GM20431 (cell line): ENCODE data around the gene MAPK8.

Source experiments
- in situ Hi-C: fragments of 300-500 bp; cut with MseI, MboI; formaldehyde crosslinking; loops from one replicate; pipeline ENCODE4 v1.15.0; 2020; ENCODE audit warnings: low sequenced_read_pairs; ENCODE audit not compliant: unreplicated experiment

The MAPK8 gene

GRCh38 chr10:48455392-48456151 is 149.1 kb downstream of the MAPK8 start:
- in situ Hi-C loops = no loop called here

- in situ Hi-C loops = no loop called here
Observed at GRCh38 chr10:48456361-48456804, 149.9 kb downstream of the MAPK8 start.

- in situ Hi-C loops = no loop called here
Observed at GRCh38 chr10:48456808-48457761, 150.6 kb downstream of the MAPK8 start.

- in situ Hi-C loops = no loop called here
Observed at GRCh38 chr10:48457949-48458661, 151.6 kb downstream of the MAPK8 start.

- in situ Hi-C loops = no loop called here
Observed at GRCh38 chr10:48458662-48459048, 152.2 kb downstream of the MAPK8 start.

- in situ Hi-C loops = no loop called here
Observed at GRCh38 chr10:48459270-48460150, 153.0 kb downstream of the MAPK8 start.

- in situ Hi-C loops = no loop called here
Observed at GRCh38 chr10:48460182-48460581, 153.7 kb downstream of the MAPK8 start.

- in situ Hi-C loops = no loop called here
Observed at GRCh38 chr10:48461623-48462481, 155.4 kb downstream of the MAPK8 start.

GRCh38 chr10:48462482-48463020 is 156.1 kb downstream of the MAPK8 start:
- in situ Hi-C loops = no loop called here

GRCh38 chr10:48463318-48464003 is 157.0 kb downstream of the MAPK8 start:
- in situ Hi-C loops = no loop called here

GRCh38 chr10:48464121-48464870 is 157.8 kb downstream of the MAPK8 start:
- in situ Hi-C loops = no loop called here

- in situ Hi-C loops = no loop called here
Observed at GRCh38 chr10:48464871-48465736, 158.6 kb downstream of the MAPK8 start.

- in situ Hi-C loops = no loop called here
Observed at GRCh38 chr10:48465860-48466521, 159.5 kb downstream of the MAPK8 start.

- in situ Hi-C loops = no loop called here
Observed at GRCh38 chr10:48466611-48467240, 160.2 kb downstream of the MAPK8 start.

- in situ Hi-C loops = no loop called here
Observed at GRCh38 chr10:48467669-48468068, 161.2 kb downstream of the MAPK8 start.
